Activated naive CD8-positive, alpha-beta T cell (primary cell): ENCODE data around the gene TSC22D3.

Experiments used
- H3K27ac Mint-ChIP-seq: one replicate; pipeline ENCODE4 v1.8.0; 2021; ENCODE audit warnings: mixed read lengths
- H3K27me3 Mint-ChIP-seq: one replicate; pipeline ENCODE4 v1.8.0; 2021; ENCODE audit warnings: mixed read lengths
- H3K36me3 Mint-ChIP-seq: one replicate; pipeline ENCODE4 v1.8.0; 2021; ENCODE audit warnings: mixed read lengths
- H3K4me1 Mint-ChIP-seq: one replicate; pipeline ENCODE4 v1.8.0; 2021; ENCODE audit warnings: low read depth, mixed read lengths
- H3K4me3 Mint-ChIP-seq: one replicate; pipeline ENCODE4 v1.8.0; 2021; ENCODE audit warnings: mild to moderate bottlenecking, mixed read lengths
- H3K9me3 Mint-ChIP-seq: one replicate; pipeline ENCODE4 v1.8.0; 2021; ENCODE audit warnings: low read depth, mixed read lengths

TSC22D3 gene

GRCh38 chrX:107729558-107730297 is 45.9 kb downstream of the TSC22D3 start:
- H3K36me3 Mint-ChIP-seq = no peaks in the 10 kb centered on the region
- H3K27me3 Mint-ChIP-seq = no peaks in the 10 kb centered on the region
- H3K4me3 Mint-ChIP-seq = no peak overlapping the region
- H3K4me1 Mint-ChIP-seq = peaks cover 13% of the 10 kb centered on the region
- H3K27ac Mint-ChIP-seq = no peak overlapping the region
- no peaks in the 10 kb centered on the region for H3K9me3 Mint-ChIP-seq

- Mint-ChIP-seq H3K27ac (no peak overlapping the region), H3K4me1 (peaks cover 9% of the 10 kb centered on the region), H3K36me3 (no peaks in the 10 kb centered on the region), H3K27me3 (no peaks in the 10 kb centered on the region), H3K9me3 (no peaks in the 10 kb centered on the region), H3K4me3 (no peak overlapping the region)
Measured at GRCh38 chrX:107728371-107729099, 47.1 kb downstream of the TSC22D3 start.

- Mint-ChIP-seq H3K27ac (no peak overlapping the region), H3K4me3 (no peak overlapping the region), H3K36me3 (no peaks in the 10 kb centered on the region), H3K27me3 (no peaks in the 10 kb centered on the region), H3K9me3 (no peaks in the 10 kb centered on the region), H3K4me1 (peaks cover 1% of the 10 kb centered on the region)
Measured at GRCh38 chrX:107726816-107727534, 48.6 kb downstream of the TSC22D3 start.

GRCh38 chrX:107725761-107726555 is 49.6 kb downstream of the TSC22D3 start:
- H3K4me1 Mint-ChIP-seq = peaks cover 7% of the 10 kb centered on the region
- H3K36me3 Mint-ChIP-seq = no peaks in the 10 kb centered on the region
- no peaks in the 10 kb centered on the region for H3K9me3 Mint-ChIP-seq
- H3K27me3 Mint-ChIP-seq = no peaks in the 10 kb centered on the region
- H3K4me3 Mint-ChIP-seq = no peak overlapping the region
- no peak overlapping the region for H3K27ac Mint-ChIP-seq

GRCh38 chrX:107724653-107725052 is 50.9 kb downstream of the TSC22D3 start:
- no peaks in the 10 kb centered on the region for H3K27me3 Mint-ChIP-seq
- H3K4me3 Mint-ChIP-seq = no peak overlapping the region
- H3K9me3 Mint-ChIP-seq = no peaks in the 10 kb centered on the region
- no peaks in the 10 kb centered on the region for H3K36me3 Mint-ChIP-seq
- H3K27ac Mint-ChIP-seq = no peak overlapping the region
- H3K4me1 Mint-ChIP-seq = peaks cover 7% of the 10 kb centered on the region

- Mint-ChIP-seq H3K4me3 (no peak overlapping the region), H3K27ac (no peak overlapping the region), H3K4me1 (peaks cover 7% of the 10 kb centered on the region), H3K9me3 (no peaks in the 10 kb centered on the region), H3K36me3 (no peaks in the 10 kb centered on the region), H3K27me3 (no peaks in the 10 kb centered on the region)
Measured at GRCh38 chrX:107723511-107723910, 52.1 kb downstream of the TSC22D3 start.

- Mint-ChIP-seq H3K4me3 (no peak overlapping the region), H3K27ac (peak overlapping the region; percentile 19), H3K4me1 (peaks cover 19% of the 10 kb centered on the region), H3K9me3 (no peaks in the 10 kb centered on the region), H3K36me3 (no peaks in the 10 kb centered on the region), H3K27me3 (no peaks in the 10 kb centered on the region)
Measured at GRCh38 chrX:107721966-107722707, 53.5 kb downstream of the TSC22D3 start.

GRCh38 chrX:107721318-107721717 is 54.3 kb downstream of the TSC22D3 start:
- no peaks in the 10 kb centered on the region for H3K27me3 Mint-ChIP-seq
- peaks cover 21% of the 10 kb centered on the region for H3K4me1 Mint-ChIP-seq
- H3K27ac Mint-ChIP-seq = peak overlapping the region; percentile 41
- no peaks in the 10 kb centered on the region for H3K36me3 Mint-ChIP-seq
- no peak overlapping the region for H3K4me3 Mint-ChIP-seq
- no peaks in the 10 kb centered on the region for H3K9me3 Mint-ChIP-seq

GRCh38 chrX:107718156-107718621 is 57.4 kb downstream of the TSC22D3 start:
- Mint-ChIP-seq H3K9me3 (no peaks in the 10 kb centered on the region), H3K27me3 (no peaks in the 10 kb centered on the region), H3K36me3 (no peaks in the 10 kb centered on the region), H3K4me3 (peak overlapping the region; percentile 92), H3K4me1 (peaks cover 46% of the 10 kb centered on the region), H3K27ac (peak overlapping the region; percentile 94)

GRCh38 chrX:107716816-107717700 is 58.5 kb downstream of the TSC22D3 start:
- H3K4me3 Mint-ChIP-seq = peak overlapping the region; percentile 92
- peaks cover 54% of the 10 kb centered on the region for H3K4me1 Mint-ChIP-seq
- no peaks in the 10 kb centered on the region for H3K36me3 Mint-ChIP-seq
- H3K9me3 Mint-ChIP-seq = no peaks in the 10 kb centered on the region
- no peaks in the 10 kb centered on the region for H3K27me3 Mint-ChIP-seq
- H3K27ac Mint-ChIP-seq = peak overlapping the region; percentile 94

GRCh38 chrX:107716118-107716684 is 59.4 kb downstream of the TSC22D3 start:
- no peaks in the 10 kb centered on the region for H3K9me3 Mint-ChIP-seq
- peak overlapping the region; percentile 94 for H3K27ac Mint-ChIP-seq
- H3K4me3 Mint-ChIP-seq = peak overlapping the region; percentile 92
- no peaks in the 10 kb centered on the region for H3K36me3 Mint-ChIP-seq
- peaks cover 55% of the 10 kb centered on the region for H3K4me1 Mint-ChIP-seq
- no peaks in the 10 kb centered on the region for H3K27me3 Mint-ChIP-seq

GRCh38 chrX:107715331-107716117 is 60.1 kb downstream of the TSC22D3 start:
- Mint-ChIP-seq H3K27me3 (no peaks in the 10 kb centered on the region), H3K4me1 (peaks cover 62% of the 10 kb centered on the region), H3K9me3 (no peaks in the 10 kb centered on the region), H3K4me3 (peak overlapping the region; percentile 92), H3K27ac (peak overlapping the region; percentile 94), H3K36me3 (no peaks in the 10 kb centered on the region)
